CD4-positive, alpha-beta T cell treated with Interleukin-1 beta for 1 hour (primary cell): ENCODE results near the gene OTUD7B.
"Not testable (repeated sequence)": the region's sequence is repeated elsewhere in the genome, so short reads cannot be mapped to it uniquely, and the experiment has no call there.

Source experiments
- DNase-seq, 2 donors: peaks; one replicate each; pipeline ENCODE4 v3.0.0-alpha.2; 2020 to 2022

OTUD7B gene

GRCh38 chr1:150010393-150011115 lies at the start of gene OTUD7B:
OTUD7B (minus strand) TSS chr1:150010726; CDS start chr1:149977510, 33,216 bp downstream.
- DNase-seq: peak; percentile 66 to 68

DNA sequence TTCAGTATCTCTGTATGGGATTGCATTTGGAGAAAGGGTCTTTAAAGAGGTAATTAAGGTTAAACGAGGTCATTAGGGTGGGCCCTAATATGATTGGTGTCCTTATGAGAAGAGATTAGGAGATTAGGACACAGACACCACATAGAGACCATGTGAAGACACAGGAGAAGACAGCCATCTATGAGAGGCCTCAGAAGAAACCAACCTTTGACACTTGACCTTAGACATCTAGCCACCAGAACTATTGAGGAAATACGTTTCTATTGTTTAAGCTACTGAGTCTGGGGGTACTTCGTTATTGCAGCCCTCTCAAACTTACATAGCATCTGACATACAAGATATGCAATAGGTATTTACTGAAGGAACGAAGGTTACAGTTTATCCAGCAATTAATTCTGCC lies 49.7 kb upstream of the OTUD7B start:
- no peak for DNase-seq

- DNase-seq: no peak
Measured at GRCh38 chr1:150056407-150056806, 45.9 kb upstream of the OTUD7B start.

DNA sequence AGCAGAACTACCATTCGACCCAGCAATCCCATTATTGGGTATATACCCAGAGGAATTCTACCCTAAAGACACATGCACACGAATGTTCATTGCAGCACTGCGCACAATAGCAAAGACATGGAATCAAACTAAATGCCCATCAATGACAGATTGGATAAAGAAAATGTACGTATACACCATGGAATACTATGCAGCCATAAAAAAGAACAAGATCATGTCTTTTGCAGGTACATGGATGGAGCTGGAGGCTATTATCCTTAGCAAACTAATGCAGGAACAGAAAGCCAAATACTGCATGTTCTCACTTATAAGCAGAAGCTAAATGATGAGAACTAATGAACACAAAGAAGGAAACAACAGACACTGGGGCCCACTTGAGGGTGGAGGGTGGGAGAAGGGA lies 45.0 kb upstream of the OTUD7B start:
- DNase-seq: not testable (repeated sequence)

DNA sequence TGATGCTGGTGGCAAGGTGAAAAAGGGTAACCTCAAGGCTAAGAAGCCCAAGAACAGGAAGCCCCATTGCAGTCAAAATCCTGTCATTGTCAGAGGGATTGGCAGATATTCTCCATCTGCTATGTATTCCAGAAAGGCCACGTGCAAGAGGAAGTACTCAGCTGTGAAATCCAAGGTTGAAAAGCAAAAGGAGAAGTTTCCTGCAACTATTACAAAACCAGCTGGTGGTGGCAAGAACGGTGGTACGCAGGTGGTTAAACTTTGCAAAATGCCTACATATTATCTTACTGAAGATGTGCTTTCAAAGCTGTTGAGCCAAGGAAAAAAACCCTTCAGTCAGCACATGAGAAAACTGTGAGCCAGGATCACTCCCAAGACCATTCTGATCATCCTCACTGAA lies 43.4 kb upstream of the OTUD7B start:
- peak in 1 of 2 donors; percentile 1 for DNase-seq

- DNase-seq: not testable (repeated sequence)
Measured at GRCh38 chr1:150051905-150052412, 41.4 kb upstream of the OTUD7B start.

DNA sequence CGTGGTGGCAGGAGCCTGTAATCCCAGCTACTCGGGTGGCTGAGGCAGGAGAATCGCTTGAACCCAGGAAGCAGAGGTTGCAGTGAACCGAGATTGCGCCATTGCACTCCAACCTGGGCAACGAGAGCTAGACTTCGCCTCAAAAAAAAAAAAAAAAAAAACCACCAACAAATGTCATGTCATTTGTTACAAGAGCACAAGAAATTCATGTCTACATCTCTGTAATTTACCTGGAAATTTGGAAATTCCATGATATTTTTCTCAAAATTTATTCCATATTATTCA lies 40.5 kb upstream of the OTUD7B start:
- DNase-seq: no peak

GRCh38 chr1:150049926-150050325 lies 39.4 kb upstream of the OTUD7B start:
- no peak for DNase-seq

DNA sequence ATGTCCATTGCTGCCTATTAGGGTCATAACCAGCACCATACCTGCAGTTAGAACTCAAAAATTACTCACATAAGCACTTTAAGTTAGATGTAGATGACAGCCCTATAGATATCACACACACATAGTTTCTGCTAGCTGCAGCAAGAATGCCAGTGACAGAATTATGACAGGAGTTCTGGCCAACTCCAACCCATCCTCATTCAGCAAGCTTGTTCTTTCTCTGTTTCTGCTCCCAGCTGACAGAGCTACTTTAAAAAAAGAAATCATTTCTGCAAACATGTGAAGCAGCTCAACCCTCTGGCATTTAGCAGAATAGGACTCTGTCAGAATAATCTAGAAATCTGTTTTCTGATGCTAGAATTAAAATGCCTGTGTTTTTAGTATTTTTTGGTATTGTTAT lies 23.8 kb upstream of the OTUD7B start:
- DNase-seq: no peak

DNA sequence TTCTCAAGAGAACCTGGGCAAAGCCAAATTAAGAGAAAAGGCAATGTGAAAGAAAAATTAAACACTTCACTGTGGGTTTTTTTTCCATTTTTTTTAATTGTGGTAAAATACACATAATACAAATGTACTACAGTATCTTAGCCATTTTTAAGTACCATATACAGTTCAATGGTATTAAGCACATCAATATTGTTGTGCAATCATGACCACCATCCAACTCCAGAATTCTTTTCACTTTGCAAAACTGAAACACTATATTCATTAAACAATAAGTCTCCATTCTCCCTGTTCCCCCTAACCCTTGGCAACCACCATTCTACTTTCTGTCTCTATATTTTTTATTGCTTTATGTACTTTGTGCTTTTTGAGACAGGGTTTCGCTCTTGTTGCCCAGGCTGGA lies 17.8 kb upstream of the OTUD7B start:
- no peak for DNase-seq

- no peak for DNase-seq
Measured at GRCh38 chr1:150024156-150024555, 13.6 kb upstream of the OTUD7B start.

DNA sequence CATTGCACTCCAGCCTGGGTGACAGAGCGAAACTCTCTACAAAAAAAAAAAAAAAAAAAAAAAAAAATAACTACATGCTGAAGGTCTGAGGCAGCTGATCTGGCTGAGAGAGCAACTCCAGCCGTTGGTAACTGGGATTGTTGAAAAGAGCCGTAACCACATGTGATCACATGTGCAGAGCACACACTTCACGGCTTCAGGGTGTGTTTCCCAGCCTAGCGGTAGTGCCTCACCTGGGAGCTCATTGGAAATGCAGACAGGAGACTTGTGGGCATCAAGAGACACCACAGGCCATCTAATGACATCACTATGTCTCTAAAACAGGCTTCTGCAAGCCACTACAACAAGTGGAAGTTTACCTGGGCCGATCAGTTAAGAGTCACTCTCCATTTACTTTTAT lies 11.8 kb upstream of the OTUD7B start:
- DNase-seq: no peak

DNA sequence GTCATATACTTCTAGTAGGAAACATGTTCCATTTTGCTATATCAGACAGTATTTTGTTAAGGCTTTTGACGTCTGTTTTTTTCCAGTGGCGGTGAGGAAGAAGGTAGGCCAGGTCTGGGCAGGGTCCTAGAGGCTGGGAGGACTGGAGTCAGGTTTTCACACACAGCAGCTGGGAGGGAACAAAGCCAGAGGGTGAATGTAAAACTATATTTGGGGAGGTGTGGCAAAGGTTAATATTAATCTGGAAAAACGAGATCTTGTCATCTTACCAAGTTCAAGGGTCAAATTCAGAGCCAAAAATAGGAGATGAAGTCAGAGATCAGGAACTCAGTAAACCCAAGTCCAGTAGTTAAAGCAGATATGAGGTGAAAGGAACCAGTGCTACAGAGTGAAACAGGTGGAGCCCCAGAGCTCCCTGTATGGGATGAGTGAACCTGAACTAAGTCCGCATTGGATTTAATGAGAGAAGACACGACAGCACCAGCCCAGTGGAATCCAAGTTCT lies 10.7 kb upstream of the OTUD7B start:
- no peak for DNase-seq

GRCh38 chr1:150020711-150021110 lies 10.2 kb upstream of the OTUD7B start:
- DNase-seq: no peak

GRCh38 chr1:150018165-150018564 lies 7.6 kb upstream of the OTUD7B start:
- no peak for DNase-seq

DNA sequence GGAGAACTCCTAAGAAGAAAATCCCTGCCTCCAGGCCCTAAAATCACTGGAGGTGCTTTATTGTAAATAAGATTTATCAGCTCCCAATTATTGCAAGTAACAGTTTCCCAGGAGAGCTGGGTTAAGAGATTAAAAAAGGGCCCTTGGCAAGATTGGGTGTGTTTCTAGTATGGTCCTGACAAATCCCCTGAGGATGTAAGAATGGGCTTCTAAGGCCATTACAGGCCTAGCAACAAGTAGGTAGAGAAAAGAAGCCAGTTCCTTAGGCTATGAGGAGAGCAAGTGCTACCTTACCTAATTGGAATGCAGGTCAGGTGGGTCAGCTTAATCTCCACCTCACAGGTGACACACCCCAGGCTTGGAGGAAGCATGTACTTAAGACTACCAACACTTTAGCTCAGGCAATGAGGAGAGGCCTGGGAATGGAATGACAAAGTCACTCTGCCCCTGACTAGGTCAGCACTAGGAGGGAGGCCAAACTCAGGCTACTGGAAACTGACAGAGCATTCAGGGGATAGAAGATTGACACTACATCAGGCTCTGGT lies 6.8 kb upstream of the OTUD7B start:
- no peak for DNase-seq

GRCh38 chr1:150015651-150016131 lies 5.2 kb upstream of the OTUD7B start:
- no peak for DNase-seq

DNA sequence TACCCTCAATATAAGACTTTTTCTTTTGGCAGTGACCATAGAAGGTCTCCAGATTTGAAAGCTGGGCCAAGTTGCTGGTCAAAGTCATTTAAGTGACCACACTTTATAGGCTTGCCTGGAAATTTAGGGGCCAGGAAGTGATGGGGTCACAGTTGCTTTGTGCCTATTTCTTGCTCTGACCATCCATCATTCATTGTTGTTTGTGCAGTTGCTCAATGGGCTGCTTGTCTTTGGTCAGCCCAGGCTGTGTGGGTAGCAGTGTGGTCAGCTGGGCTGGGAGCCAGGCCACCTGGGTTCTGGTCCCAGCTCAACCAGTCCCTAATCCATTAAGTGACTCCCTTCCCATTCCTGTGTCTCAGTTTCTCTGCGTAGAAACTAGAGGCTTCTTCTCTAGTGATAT lies 2.1 kb upstream of the OTUD7B start:
- no peak for DNase-seq

DNA sequence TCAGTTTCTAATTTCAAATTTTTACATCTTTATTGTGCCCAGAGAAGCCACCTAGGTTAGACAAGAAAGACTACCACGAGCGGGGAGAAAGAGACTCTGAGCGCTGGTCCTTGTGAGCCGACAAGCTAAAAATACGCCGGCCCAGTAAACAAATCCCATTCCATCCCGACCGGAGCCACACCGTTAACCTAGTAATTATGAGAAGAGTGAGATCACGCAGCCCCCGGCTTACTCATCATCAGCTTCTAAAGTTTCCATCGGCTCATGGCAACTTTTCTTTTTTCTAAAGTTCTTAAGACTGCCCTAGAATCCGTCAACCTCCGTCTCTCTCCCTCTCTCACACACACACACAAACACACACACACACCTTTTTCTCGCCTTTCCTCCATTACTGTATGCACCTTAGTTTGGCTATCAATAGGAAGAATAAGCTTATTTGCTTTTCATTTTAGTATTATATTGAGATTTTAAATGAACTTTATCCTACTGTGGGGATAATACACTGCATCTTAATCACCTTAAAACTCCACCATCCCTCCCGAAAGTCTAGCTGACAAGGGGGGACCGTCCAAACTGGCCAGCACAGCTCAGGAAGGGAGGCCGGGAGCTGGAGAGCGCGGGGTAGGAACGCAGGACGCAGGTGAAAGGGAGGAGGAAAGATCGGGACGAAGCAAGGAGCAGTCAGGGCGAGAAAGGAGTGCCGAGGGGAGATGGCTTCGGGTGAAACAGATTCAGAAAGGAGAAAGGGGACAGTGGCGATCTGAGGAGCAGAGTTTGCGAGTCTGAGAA lies 728 bp downstream of the OTUD7B start:
- peak in 1 of 2 donors; percentile 29 for DNase-seq

GRCh38 chr1:150008699-150009098 lies 1.8 kb downstream of the OTUD7B start:
- DNase-seq: no peak

DNA sequence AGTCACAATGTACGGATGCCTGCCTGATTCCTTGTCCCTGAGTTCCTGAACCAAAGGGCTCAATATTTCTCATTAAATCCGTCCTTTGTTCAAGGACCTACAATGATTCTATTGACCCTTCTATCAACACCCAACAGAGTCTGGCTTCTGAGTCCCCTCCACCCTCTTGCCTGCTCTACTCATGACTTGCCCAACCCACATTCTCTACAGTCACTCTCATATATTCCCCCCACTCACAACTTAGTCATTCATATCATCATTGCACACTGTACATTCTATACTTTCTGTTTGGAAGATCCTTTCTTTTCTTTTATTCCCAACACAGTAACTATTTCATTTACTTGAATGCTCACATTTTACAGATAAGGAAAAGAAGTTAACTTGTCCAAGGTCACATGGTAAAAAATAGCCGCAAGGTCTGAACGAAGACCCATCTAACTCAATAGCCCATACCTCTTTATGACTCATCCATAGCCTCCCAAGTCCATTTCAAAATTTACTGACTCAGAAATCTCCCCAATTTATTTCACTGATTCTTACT lies 3.6 kb downstream of the OTUD7B start:
- DNase-seq: no peak

DNA sequence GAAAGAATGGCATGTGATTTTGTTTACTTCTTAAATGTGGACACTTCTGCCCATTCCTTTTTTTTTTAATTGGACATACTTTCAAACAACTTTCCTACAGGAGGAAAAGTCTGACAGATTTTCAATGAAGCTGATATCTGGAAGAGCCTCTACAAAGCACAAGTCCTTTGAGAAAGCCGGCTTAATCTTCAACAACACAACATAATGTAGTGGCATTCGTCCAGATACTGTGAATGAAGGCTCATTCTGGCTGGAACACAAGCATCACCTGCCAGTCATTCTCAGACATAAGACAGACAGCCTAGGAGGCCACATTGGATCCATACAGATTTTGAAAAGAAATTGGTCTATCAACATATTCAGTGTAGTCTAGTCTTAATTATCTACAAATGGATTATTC lies 4.9 kb downstream of the OTUD7B start:
- DNase-seq: no peak

DNA sequence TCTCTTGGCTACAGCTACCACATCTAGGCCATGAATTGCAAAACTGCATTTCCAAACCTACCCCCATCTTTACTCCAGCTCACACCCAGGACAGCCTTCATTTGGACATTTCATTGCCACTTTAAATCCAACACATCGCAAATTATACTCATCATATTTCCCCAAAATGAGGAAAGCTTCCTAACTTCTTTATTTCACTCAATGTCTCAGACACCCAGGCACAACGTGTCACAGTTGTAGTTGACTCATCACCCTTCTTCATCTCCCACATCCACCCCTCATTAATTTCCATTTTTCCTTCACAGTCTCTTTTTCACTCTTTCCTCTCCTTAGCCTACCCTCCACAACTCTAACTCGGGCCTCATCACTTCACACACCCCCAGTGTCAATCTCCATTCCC lies 6.7 kb downstream of the OTUD7B start:
- no peak for DNase-seq

- no peak for DNase-seq
Measured at GRCh38 chr1:150002217-150002616, 8.3 kb downstream of the OTUD7B start.
